KOPT-K1 (cell line): Measurements from ENCODE around the gene SUPV3L1.
"Not testable (repeated sequence)": the region's sequence is repeated elsewhere in the genome, so short reads cannot be mapped to it uniquely, and the experiment has no call there.

Experiments used
- H3K27ac ChIP-seq: fragments of 200-600 bp; sonication (generic); 2 replicates; pipeline ENCODE4 v1.5.1; 2016; ENCODE audit warnings: antibody characterized with exemption, mild to moderate bottlenecking, low read depth, low read length; ENCODE audit not compliant: poor library complexity, severe bottlenecking
- H3K36me3 ChIP-seq: fragments of 200-600 bp; sonication (generic); 2 replicates; pipeline ENCODE4 v1.5.1; 2017; ENCODE audit warnings: antibody characterized with exemption, mild to moderate bottlenecking, low read length, moderate library complexity; ENCODE audit not compliant: insufficient read depth
- H3K9me3 ChIP-seq: fragments of 200-600 bp; sonication (generic); 2 replicates; pipeline ENCODE4 v1.5.1; 2017; ENCODE audit warnings: antibody characterized with exemption, low read length, mild to moderate bottlenecking; ENCODE audit not compliant: insufficient read depth, poor library complexity, severe bottlenecking

The SUPV3L1 gene

GRCh38 chr10:69179743-69180524, at the start of gene SUPV3L1:
TSS of gene SUPV3L1 (plus strand) at chr10:69180234. CDS start at chr10:69180292, 58 bp downstream.
- Histone ChIP-seq H3K27ac (peak within 1 kb of the TSS; percentile 92), H3K9me3 (no peaks in the 10 kb centered on the region), H3K36me3 (peaks cover 20% of the 10 kb centered on the region)

DNA sequence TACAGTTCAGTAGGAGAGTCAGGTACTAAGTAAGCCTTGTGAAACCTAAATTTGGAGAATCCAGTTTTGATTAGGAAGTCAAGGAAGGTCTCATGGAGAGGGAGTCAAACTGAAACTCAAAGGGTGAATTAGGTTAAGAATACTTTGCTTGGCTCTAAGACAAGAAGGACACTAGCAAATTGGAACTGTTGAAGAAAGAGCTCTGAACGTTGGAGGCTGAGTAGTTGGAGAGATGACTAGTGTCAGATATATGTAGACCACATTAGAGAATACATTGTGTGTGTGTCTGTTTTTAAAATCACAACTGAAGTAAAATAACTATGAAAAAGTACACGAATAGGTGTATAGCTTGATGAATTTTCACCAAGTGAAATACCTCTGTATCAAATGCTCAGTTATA, 49.8 kb upstream of the SUPV3L1 start:
- H3K27ac ChIP-seq: no peak overlapping the region
- H3K36me3 ChIP-seq: peaks cover 29% of the 10 kb centered on the region
- H3K9me3 ChIP-seq: no peaks in the 10 kb centered on the region

GRCh38 chr10:69139961-69140360, 40.1 kb upstream of the SUPV3L1 start:
- H3K36me3 ChIP-seq: peaks cover 33% of the 10 kb centered on the region
- H3K27ac ChIP-seq: no peak overlapping the region
- no peaks in the 10 kb centered on the region for H3K9me3 ChIP-seq

- H3K36me3 ChIP-seq: peaks cover 20% of the 10 kb centered on the region
- H3K27ac ChIP-seq: no peak overlapping the region
- H3K9me3 ChIP-seq: no peaks in the 10 kb centered on the region
Measured at GRCh38 chr10:69141304-69141703, 38.7 kb upstream of the SUPV3L1 start.

DNA sequence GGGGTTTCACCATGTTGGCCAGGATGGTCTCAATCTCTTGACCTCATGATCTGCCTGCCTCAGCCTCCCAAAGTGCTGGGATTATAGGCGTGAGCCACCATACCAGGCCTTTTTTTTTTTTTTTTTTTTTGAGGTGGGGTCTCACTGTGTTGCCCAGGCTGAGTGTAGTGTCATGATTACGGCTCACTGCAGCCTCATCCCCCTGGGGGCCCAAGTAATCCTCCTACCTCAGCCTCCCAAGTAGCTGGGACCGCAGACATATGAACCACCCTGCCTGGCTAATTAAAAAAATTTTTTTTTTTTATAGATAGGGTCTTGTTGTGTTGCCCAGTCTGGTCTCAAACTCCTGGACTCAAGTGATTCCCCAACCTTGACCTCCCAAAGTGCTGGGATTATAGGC, 38.0 kb upstream of the SUPV3L1 start:
- not testable (repeated sequence) for H3K27ac ChIP-seq, H3K9me3 ChIP-seq
- H3K36me3 ChIP-seq: peaks cover 15% of the 10 kb centered on the region

DNA sequence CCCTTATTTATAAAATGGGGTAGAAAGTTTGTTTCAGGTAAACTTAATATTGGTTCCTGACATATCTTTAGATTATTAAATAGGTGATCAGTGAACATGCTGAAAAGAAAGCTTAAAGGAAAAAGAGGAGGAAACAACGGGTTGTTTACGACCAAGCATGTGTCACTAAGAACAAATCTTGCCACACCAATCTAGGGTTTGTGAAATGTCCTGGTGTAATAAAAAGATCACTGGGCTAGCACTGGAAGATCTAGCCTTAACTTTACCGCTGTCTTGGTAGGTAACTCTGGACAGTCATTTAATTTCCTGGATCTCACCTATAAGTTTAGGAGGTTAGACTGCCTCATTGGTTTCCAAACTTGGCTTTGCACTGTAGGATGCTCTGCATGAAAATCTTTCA, 37.1 kb upstream of the SUPV3L1 start:
- Histone ChIP-seq H3K36me3 (peaks cover 7% of the 10 kb centered on the region; the same call in 1 of the 2 replicates), H3K27ac (no peak overlapping the region), H3K9me3 (no peaks in the 10 kb centered on the region)

DNA sequence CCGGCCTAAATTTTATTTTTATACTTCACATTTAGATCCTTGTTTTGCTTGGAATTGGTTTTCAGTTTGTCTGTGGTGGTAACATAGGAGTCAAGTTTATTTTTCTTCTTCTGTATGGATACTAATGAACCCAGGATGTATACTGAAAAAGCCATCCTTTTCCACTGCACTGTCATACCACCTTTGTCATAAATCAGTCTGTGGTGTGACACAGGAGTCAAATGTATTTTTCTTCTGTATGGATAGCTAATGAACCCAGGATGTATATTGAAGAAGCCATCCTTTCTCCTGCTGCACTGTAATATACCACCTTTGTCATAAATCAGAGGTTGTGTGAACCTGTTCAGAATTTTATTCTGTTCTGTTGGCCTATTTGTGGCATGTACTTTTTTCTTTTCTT, 34.7 kb upstream of the SUPV3L1 start:
- Histone ChIP-seq H3K36me3 (peaks cover 4% of the 10 kb centered on the region; the same call in 1 of the 2 replicates), H3K27ac (no peak overlapping the region), H3K9me3 (no peaks in the 10 kb centered on the region)

GRCh38 chr10:69145864-69146263, 34.2 kb upstream of the SUPV3L1 start:
- H3K36me3 ChIP-seq: peaks cover 4% of the 10 kb centered on the region; the same call in 1 of the 2 replicates
- no peak overlapping the region for H3K27ac ChIP-seq
- H3K9me3 ChIP-seq: no peaks in the 10 kb centered on the region

- Histone ChIP-seq H3K9me3 (no peaks in the 10 kb centered on the region), H3K36me3 (peaks cover under 1% of the 10 kb centered on the region; the same call in 1 of the 2 replicates), H3K27ac (no peak overlapping the region)
Measured at GRCh38 chr10:69146759-69147158, 33.3 kb upstream of the SUPV3L1 start.

- Histone ChIP-seq H3K27ac (no peak overlapping the region), H3K36me3 (0 out of 2 replicates have a peak, but pooled peaks cover under 1% of the 10 kb centered on the region), H3K9me3 (no peaks in the 10 kb centered on the region)
Measured at GRCh38 chr10:69151984-69152383, 28.1 kb upstream of the SUPV3L1 start.

GRCh38 chr10:69153227-69153626, 26.8 kb upstream of the SUPV3L1 start:
- peaks cover 13% of the 10 kb centered on the region for H3K36me3 ChIP-seq
- no peak overlapping the region for H3K27ac ChIP-seq
- H3K9me3 ChIP-seq: no peaks in the 10 kb centered on the region

DNA sequence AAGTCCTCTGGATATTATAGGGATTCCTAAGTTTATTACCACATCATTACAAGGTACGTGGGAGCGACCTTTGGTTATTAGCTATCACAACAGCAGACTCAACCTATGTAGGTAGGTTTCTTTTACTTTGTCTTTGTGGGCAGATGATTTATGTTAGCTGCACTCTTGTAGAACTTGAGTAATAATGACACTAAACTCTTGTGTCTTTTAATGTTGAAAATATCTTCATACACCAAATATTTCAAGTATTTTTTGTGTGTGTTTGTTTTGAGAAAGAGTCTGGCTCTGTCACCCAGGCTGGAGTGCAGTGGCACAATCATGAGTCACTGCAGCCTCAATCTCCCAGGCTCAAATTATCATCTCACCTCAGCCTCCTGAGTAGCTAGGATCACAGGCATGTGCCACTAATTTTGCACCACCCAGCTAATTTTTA, 19.2 kb upstream of the SUPV3L1 start:
- Histone ChIP-seq H3K9me3 (no peaks in the 10 kb centered on the region), H3K27ac (no peak overlapping the region), H3K36me3 (peaks cover 73% of the 10 kb centered on the region)

DNA sequence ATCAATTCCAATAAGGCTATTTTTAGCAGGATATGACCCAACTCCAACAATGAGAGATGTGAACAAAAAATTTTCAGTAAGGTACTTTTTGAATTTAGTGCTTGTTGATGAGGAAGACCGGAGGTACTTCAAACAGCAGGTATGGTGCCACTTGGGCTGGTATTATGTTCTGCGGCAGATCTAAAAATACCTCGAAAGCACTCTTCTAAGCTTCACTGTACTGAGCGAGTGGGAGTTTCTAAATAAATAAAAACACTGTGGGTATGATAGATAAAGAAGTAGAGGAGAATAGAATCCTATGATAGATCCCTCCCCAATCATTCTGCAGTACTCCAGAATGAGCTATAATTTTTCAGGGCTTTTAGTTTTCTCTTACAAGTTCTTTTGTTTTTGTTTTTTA, 11.5 kb upstream of the SUPV3L1 start:
- Histone ChIP-seq H3K9me3 (no peaks in the 10 kb centered on the region), H3K36me3 (peaks cover 85% of the 10 kb centered on the region), H3K27ac (no peak overlapping the region)

DNA sequence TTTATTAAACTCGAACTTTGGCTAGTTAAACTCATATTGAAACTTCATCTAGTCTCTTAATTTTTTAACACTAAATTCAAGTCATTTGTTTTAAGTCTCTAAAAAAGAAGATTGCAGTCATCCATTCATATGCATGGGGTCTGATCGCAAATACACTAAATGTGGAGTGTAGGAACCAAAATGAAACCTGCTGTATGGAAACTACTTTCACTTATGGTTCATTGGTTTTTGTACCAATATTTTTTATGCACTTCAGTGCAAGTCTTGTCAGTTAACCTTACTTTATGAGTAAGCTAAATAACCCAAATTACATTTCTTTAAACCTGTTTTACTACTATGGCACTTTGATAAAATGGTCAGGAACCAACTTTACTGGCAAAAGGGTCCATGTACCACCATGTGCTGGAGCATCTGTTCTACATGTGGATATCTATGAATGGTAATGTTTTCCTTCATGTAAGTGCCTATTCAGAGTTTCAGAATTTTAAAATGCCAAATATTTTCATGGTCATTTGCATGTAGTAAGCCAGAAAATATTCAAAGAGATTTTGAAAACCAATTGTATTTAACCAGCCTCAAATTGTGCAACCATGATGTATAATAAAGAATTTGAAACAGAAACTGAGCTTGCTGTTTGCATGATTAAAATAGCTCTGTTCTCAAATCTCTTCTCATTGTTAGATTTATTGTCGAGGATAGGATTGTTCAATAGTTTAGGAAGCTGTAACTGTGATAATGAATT, 7.6 kb upstream of the SUPV3L1 start:
- Histone ChIP-seq H3K9me3 (no peaks in the 10 kb centered on the region), H3K27ac (no peak overlapping the region), H3K36me3 (peaks cover 53% of the 10 kb centered on the region)

- H3K36me3 ChIP-seq: peaks cover 31% of the 10 kb centered on the region
- not testable (repeated sequence) for H3K27ac ChIP-seq, H3K9me3 ChIP-seq
Measured at GRCh38 chr10:69175326-69175725, 4.7 kb upstream of the SUPV3L1 start.
